H1 (cell line): ENCODE results near the gene OR1K1. TPM values are rescaled to one million over a fixed set of nuclear protein-coding genes. Genes with fewer than 3 reads are reported as not detected.

Experiments used
- CTCF ChIA-PET: fragments of 300-600 bp; sonication (Branson Sonifier 250); formaldehyde crosslinking; loops from one replicate; lab custom pipeline; 2021; ENCODE audit not compliant: partially characterized antibody; lab: Charles Lee
- POLR2A ChIA-PET: fragments of 300-600 bp; sonication (Branson Sonifier 250); formaldehyde crosslinking; loops from one replicate; lab custom pipeline; 2021; ENCODE audit warnings: inconsistent platforms; ENCODE audit not compliant: partially characterized antibody; lab: Charles Lee
- DNase-seq, 2 experiments: peaks; one replicate each; pipeline versions ENCODE4 v3.0.0 to v3.0.0-alpha.2; 2010 to 2022; ENCODE audit warnings: low spot score in 2 of 2, low read depth in 1 of 2, mixed read lengths in 1 of 2
- FAIRE-seq: peaks from 2 replicates; lab custom pipeline; 2011; peaks lifted over from hg19 to GRCh38; lab: Jason Lieb, UNC
- H2AFZ ChIP-seq: 2 replicates; pipeline ENCODE4 v1.8.1; 2012; ENCODE audit warnings: low read length, inconsistent platforms
- H2AK5ac ChIP-seq: 2 replicates; pipeline ENCODE4 v1.6.1; 2013; ENCODE audit warnings: low read depth, low read length
- H2BK120ac ChIP-seq: replicated peaks from 2 replicates; pipeline ENCODE3; 2013; ENCODE audit warnings: low read depth, low read length, inconsistent platforms
- H2BK12ac ChIP-seq: 2 replicates; pipeline ENCODE4 v1.6.1; 2013; ENCODE audit warnings: low read depth, low read length
- H2BK15ac ChIP-seq: 2 replicates; pipeline ENCODE4 v1.6.1; 2013; ENCODE audit warnings: low read length
- H2BK20ac ChIP-seq: 2 replicates; pipeline ENCODE4 v1.6.1; 2013; ENCODE audit warnings: low read length
- H2BK5ac ChIP-seq: 2 replicates; pipeline ENCODE4 v1.6.1; 2013; ENCODE audit warnings: low read depth, low read length
- H3K14ac ChIP-seq: 2 replicates; pipeline ENCODE4 v1.6.1; 2013; ENCODE audit warnings: inconsistent platforms; ENCODE audit not compliant: insufficient read length
- H3K18ac ChIP-seq: 2 replicates; pipeline ENCODE4 v1.6.1; 2013; ENCODE audit warnings: low read length; ENCODE audit errors: extremely low read depth
- H3K23ac ChIP-seq: 2 replicates; pipeline ENCODE4 v1.6.1; 2013; ENCODE audit warnings: inconsistent platforms; ENCODE audit not compliant: insufficient read length
- H3K23me2 ChIP-seq: 2 replicates; pipeline ENCODE4 v1.6.1; 2013; ENCODE audit warnings: low read depth, low read length
- H3K27ac ChIP-seq: 2 replicates; pipeline ENCODE4 v1.6.1; 2011; ENCODE audit warnings: low read depth, low read length, inconsistent platforms
- H3K27me3 ChIP-seq, 4 experiments: replicated peaks in 1 of 4; 1 replicate in 1 of 4; 2 replicates in 3 of 4; pipeline versions ENCODE4 v1.6.1 to v1.8.1; 2011 to 2013; ENCODE audit warnings: low read length in 3 of 4, mild to moderate bottlenecking in 3 of 4, inconsistent platforms in 2 of 4, mixed read lengths in 2 of 4, moderate library complexity in 1 of 4; ENCODE audit not compliant: control insufficient read depth in 3 of 4, insufficient read depth in 3 of 4; ENCODE audit errors: extremely low read depth in 1 of 4
- H3K36me3 ChIP-seq, 4 experiments: 2 replicates each; pipeline versions ENCODE4 v1.6.1 to v1.8.1; 2011 to 2013; ENCODE audit warnings: mild to moderate bottlenecking in 4 of 4, low read length in 3 of 4, moderate library complexity in 2 of 4, control low read depth in 1 of 4, inconsistent platforms in 1 of 4; ENCODE audit not compliant: insufficient read depth in 4 of 4, control insufficient read depth in 2 of 4
- H3K4ac ChIP-seq: replicated peaks from 2 replicates; pipeline ENCODE3; 2013; ENCODE audit warnings: low read length, low read depth, mixed read lengths, inconsistent platforms; ENCODE audit not compliant: insufficient read length
- H3K4me1 ChIP-seq, 4 experiments: replicated peaks in 1 of 4; 1 replicate in 1 of 4; 2 replicates in 3 of 4; pipeline versions ENCODE4 v1.6.1 to v1.8.1; 2011 to 2013; ENCODE audit warnings: low read length in 3 of 4, inconsistent platforms in 2 of 4, mixed read lengths in 1 of 4; ENCODE audit not compliant: insufficient read depth in 4 of 4, control insufficient read depth in 3 of 4
- H3K4me2 ChIP-seq, 2 experiments: 2 replicates each; pipeline versions ENCODE4 v1.6.1 to v1.8.1; 2011 to 2013; ENCODE audit warnings: low read depth in 2 of 2, low read length in 2 of 2, control low read depth in 1 of 2, inconsistent platforms in 1 of 2, mild to moderate bottlenecking in 1 of 2; ENCODE audit not compliant: insufficient read depth in 1 of 2
- H3K4me3 ChIP-seq, 4 experiments: fragments of 200-600, 300-600 bp in 1 of 4; sonication (generic), shearing (Covaris generic), sonication (Bioruptor Twin) in 1 of 4; 2 replicates each; pipeline versions ENCODE4 v1.5.1 to v1.8.1; 2011 to 2016; ENCODE audit warnings: low read length in 4 of 4, low read depth in 3 of 4, control low read depth in 2 of 4, inconsistent platforms in 2 of 4, mild to moderate bottlenecking in 2 of 4, mixed read lengths in 1 of 4, moderate library complexity in 1 of 4; ENCODE audit not compliant: insufficient read depth in 2 of 4; ENCODE audit errors: extremely low read depth in 1 of 4
- H3K56ac ChIP-seq: replicated peaks from 2 replicates; pipeline ENCODE3; 2013; ENCODE audit warnings: low read depth, mild to moderate bottlenecking, mixed read lengths, low read length, inconsistent platforms; ENCODE audit not compliant: insufficient read length
- H3K79me1 ChIP-seq: 2 replicates; pipeline ENCODE4 v1.6.1; 2013; ENCODE audit warnings: low read depth, low read length, control low read depth
- H3K79me2 ChIP-seq, 2 experiments: 2 replicates each; pipeline versions ENCODE4 v1.6.1 to v1.8.1; 2012 to 2013; ENCODE audit warnings: low read length in 2 of 2, mild to moderate bottlenecking in 2 of 2, inconsistent platforms in 1 of 2; ENCODE audit not compliant: insufficient read depth in 2 of 2, control insufficient read depth in 1 of 2
- H3K9ac ChIP-seq, 4 experiments: replicated peaks in 1 of 4; 1 replicate in 1 of 4; 2 replicates in 3 of 4; pipeline versions ENCODE4 v1.6.1 to v1.8.1; 2011 to 2013; ENCODE audit warnings: low read depth in 3 of 4, low read length in 3 of 4, control low read depth in 2 of 4, mild to moderate bottlenecking in 2 of 4, moderate library complexity in 2 of 4, inconsistent platforms in 1 of 4; ENCODE audit errors: extremely low read depth in 1 of 4
- H3K9me3 ChIP-seq, 2 experiments: 2 replicates each; pipeline versions ENCODE4 v1.6.1 to v1.8.1; 2012 to 2013; ENCODE audit warnings: mild to moderate bottlenecking in 2 of 2, moderate library complexity in 2 of 2, control low read depth in 1 of 2, inconsistent platforms in 1 of 2, low read depth in 1 of 2, low read length in 1 of 2, mixed read lengths in 1 of 2; ENCODE audit not compliant: insufficient read depth in 2 of 2
- H4K20me1 ChIP-seq, 2 experiments: replicated peaks in 1 of 2; 2 replicates each; pipeline versions ENCODE3 to v1.8.1; 2011 to 2013; ENCODE audit warnings: inconsistent platforms in 2 of 2, low read length in 2 of 2, mild to moderate bottlenecking in 1 of 2; ENCODE audit not compliant: insufficient read depth in 2 of 2, control insufficient read depth in 1 of 2
- H4K5ac ChIP-seq: 2 replicates; pipeline ENCODE4 v1.6.1; 2013; ENCODE audit warnings: low read length, low read depth, mixed read lengths, inconsistent platforms; ENCODE audit not compliant: insufficient read length
- H4K8ac ChIP-seq: 2 replicates; pipeline ENCODE4 v1.8.0; 2013; ENCODE audit warnings: mild to moderate bottlenecking, moderate library complexity, low read length, inconsistent platforms; ENCODE audit not compliant: insufficient read depth; ENCODE audit errors: extremely low read depth
- H4K91ac ChIP-seq: replicated peaks from 2 replicates; pipeline ENCODE3; 2013; ENCODE audit warnings: low read length, mixed read lengths, inconsistent platforms; ENCODE audit not compliant: insufficient read length
- RNF2 ChIP-seq: fragments of 200-900, 300-1000 bp; sonication (generic); IDR thresholded peaks from 2 replicates; pipeline ENCODE4 v1.7.1; 2016; ENCODE audit warnings: borderline replicate concordance, low read depth, mild to moderate bottlenecking, antibody characterized with exemption, low read length; ENCODE audit not compliant: poor library complexity, severe bottlenecking; ENCODE audit errors: missing control alignments
- WGBS, 2 experiments: shearing (Covaris generic) in 1 of 2; methylation state at CpG; one replicate each; pipeline versions ENCODE4 v1.1.6 to v1.1.7; 2013 to 2015; ENCODE audit warnings: low lambda C conversion rate in 2 of 2, mixed read lengths in 2 of 2, inconsistent platforms in 1 of 2, low coverage in 1 of 2, missing lambda C conversion rate in 1 of 2; ENCODE audit not compliant: insufficient replicate concordance in 2 of 2, insufficient coverage in 1 of 2, insufficient read length in 1 of 2; ENCODE audit errors: extremely low coverage in 1 of 2, missing lambda C conversion rate in 1 of 2; 5-methylcytosine and 5-hydroxymethylcytosine counted together
- polyA plus RNA-seq, 7 experiments: library from polyadenylated mRNA; depleted of rRNA in 3 of 7; stranded (reverse) in 5 of 7; unstranded in 2 of 7; fragments of >200 nt in 5 of 7; fragments of 200-250 nt in 2 of 7; gene quantifications; 1 replicate in 5 of 7; 2 replicates in 1 of 7; 4 replicates in 1 of 7; pipeline versions ENCODE4 v1.2.1 to v1.2.3, GENCODE V29; 2011 to 2013; ENCODE audit warnings: missing spikeins in 2 of 7, mixed read lengths in 2 of 7
- total RNA-seq: library from RNA; stranded (reverse); fragmentation: NEBNext Ultra II Directional; extraction: Animal tissue kit (Norgen Biotek cat#: 25700); gene quantifications from 2 replicates; pipeline ENCODE4 v1.2.1, GENCODE V29; 2021

The OR1K1 gene
- total and polyA plus RNA-seq, 2 of the 8 experiments (the other 6 are each of a cell fraction or from before 2014, with no cell fraction given): not detected

GRCh38 chr9:122767817-122768216 is 32.1 kb upstream of the OR1K1 start:
- WGBS, 2 experiments: 80% methylated on average over 4 of the region's 4 CpGs; no CpG with 5 or more reads in 1 of the 2 experiments
- POLR2A ChIA-PET: no interaction called here

More at GRCh38 chr9:122767817-122768216, 32.1 kb upstream of the OR1K1 start:
- Histone ChIP-seq H4K91ac (no peak overlapping the region), H3K23me2 (no peaks in the 10 kb centered on the region), H3K4me2 (no peak overlapping the region), H3K36me3 (no peaks in the 10 kb centered on the region), H4K8ac (no peak overlapping the region), H3K14ac (no peak overlapping the region), H3K27ac (no peak overlapping the region), H3K23ac (no peak overlapping the region), H2BK20ac (no peak overlapping the region), H3K9me3 (peaks cover 23 to 28% of the 10 kb centered on the region in 2 experiments), H3K79me2 (no peaks in the 10 kb centered on the region), H3K4ac (no peak overlapping the region), H3K4me3 (no peak overlapping the region), H3K27me3 (no peaks in the 10 kb centered on the region), H2AFZ (no peak overlapping the region), H2BK15ac (no peak overlapping the region), H3K56ac (no peak overlapping the region), H3K79me1 (no peaks in the 10 kb centered on the region), H2BK120ac (no peak overlapping the region), H4K20me1 (no peaks in the 10 kb centered on the region), H3K4me1 (no peaks in the 10 kb centered on the region), H3K18ac (no peak overlapping the region), H3K9ac (no peak overlapping the region), H2BK12ac (no peak overlapping the region), H2AK5ac (no peak overlapping the region), H4K5ac (no peak overlapping the region), H2BK5ac (no peak overlapping the region)
- DNase-seq: no peak
- TF ChIP-seq RNF2: no peak
- CTCF ChIA-PET: no interaction called here
- FAIRE-seq: no peak
